Activated CD4-positive, alpha-beta T cell treated with anti-CD3 and anti-CD28 coated beads for 24 hours (primary cell): ENCODE results near the gene KRT1.

Source experiments
- DNase-seq, 2 donors: peaks; one replicate each; pipeline ENCODE4 v3.0.0-alpha.2; 2020; ENCODE audit warnings: low read depth in 2 of 2

The KRT1 gene

DNA sequence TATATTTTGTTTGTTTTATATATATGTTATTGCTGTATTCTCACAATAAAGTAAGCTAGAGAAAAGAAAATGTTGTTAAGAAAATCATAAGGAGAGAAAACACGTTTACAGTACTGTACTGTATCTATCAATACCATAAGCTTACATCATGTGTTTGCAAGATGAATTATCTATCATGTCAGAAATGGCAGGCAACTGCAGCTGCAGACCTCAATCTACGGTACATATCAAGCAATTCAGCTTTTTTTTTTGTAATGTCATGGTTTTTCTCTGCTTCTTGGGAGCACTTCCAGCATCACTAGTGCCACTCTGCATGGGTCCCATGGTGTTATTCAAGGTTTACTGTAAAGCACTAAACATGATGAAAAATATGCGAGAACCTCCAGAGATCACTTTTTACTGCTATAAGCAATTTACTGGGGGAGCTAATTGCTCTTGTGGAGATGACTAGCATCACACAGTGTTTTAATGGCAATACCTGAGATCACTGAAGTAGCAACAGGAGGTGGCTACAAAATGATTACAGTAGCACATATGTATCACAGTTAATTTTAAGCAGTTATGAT, 19.2 kb downstream of the KRT1 start:
- no peak for DNase-seq

DNA sequence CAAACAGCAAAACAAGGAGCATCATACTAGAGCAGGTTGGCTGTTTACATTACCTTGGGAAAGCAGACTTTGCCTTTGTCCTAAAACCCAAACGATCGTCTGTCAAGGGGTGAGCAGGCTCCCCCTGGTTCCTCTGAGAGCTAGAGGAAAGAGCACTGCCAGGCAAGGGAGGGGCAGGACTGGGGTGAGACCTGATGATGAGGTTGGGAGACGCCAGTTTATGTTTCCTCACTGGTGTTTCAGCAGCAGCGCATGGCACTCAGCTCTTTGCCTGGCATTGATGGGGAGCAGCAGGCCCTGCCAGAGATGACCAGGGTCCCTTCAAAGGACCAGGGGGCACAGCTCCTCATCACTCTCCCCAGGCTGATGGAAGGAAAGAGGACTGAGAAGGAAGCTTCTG, 20.3 kb downstream of the KRT1 start:
- DNase-seq, result no peak

DNA sequence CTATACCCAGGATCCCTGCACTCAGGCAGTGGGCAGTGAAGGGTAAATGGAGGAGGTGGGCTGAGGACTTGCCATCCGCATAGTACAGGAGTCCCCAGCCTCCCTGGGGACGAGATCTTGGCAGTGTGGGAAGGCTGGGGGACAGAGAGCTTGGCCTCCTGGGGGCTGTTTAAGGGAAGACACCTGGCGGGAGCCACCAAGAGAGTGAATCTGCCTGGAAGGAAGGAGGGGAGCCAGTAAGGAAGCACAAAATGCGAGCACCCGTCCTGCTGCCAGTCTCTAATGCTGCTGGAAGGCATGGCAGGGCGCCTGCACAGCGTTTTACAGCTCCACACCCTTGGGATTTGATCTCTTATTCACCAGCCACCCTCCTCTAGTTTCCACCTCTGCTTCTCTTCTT, 20.8 kb downstream of the KRT1 start:
- no peak for DNase-seq

DNA sequence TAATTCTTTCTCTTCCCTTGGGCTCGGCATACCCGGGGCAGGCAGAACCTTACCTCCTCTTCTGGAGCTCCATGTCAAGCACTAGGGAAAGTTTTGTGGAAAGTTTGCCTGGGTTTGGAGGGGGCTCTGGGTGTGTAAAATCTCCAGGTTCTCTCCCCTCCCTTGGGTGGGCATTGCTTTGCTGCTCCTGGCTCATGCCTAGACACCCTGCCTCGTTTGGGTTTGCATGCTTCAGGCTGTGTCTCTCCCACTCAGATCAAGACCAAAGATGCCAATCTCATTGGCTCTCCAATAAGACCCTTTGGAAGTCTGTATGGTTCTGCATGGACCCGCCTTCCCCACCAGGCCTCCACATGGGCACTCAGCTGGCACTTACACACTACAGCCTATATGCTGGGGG, 22.0 kb downstream of the KRT1 start:
- DNase-seq, result no peak

DNA sequence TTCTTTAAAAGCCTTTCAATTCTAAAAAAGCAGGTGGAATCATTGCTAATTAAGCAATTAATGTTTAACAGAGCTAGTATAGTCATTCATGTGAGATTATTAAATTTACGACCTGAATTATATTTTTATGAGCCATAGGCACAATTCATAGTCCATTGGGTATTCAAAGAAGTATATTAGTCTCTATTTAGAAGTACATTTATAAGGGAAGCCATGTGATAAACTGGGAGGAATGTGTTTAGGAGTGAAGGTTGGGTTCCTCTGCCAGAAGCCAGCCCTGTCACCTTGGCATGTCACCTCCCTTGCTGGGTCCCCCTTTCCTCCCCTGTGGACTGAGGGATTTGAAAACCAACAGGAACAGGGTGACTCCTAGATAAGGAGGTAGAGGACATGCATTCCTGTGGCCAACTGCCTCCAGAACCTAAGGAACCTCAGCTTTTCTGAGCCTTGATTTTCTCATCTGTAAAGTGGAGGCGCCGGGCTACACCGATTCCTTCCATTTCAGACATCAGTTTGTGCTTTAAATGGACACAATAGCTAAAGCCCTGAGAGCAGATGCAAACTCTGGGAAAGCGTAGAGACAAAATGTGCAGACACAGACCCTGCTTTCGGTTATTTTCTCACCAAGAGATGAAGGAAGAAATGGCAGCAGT, 22.8 kb downstream of the KRT1 start:
- DNase-seq, result no peak

DNA sequence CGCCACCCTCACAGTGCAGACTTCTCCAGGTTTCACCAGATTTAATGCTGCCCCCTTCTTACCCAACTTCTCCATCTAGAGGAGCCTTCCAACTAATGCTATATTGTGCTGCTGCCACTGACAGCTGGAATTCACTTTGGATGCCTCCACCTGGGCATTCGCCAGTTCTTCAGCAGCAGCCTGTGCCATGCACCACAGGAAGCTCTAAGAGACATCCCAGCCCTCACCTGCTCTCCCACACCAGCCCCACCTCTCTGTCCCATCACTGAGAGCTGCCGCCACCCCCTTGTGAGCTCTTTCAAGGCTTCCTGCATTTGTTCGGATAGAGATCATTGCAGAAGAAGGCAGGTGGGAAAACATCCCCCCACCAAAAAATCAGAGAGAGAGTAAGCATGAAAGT, 23.6 kb downstream of the KRT1 start:
- no peak for DNase-seq

DNA sequence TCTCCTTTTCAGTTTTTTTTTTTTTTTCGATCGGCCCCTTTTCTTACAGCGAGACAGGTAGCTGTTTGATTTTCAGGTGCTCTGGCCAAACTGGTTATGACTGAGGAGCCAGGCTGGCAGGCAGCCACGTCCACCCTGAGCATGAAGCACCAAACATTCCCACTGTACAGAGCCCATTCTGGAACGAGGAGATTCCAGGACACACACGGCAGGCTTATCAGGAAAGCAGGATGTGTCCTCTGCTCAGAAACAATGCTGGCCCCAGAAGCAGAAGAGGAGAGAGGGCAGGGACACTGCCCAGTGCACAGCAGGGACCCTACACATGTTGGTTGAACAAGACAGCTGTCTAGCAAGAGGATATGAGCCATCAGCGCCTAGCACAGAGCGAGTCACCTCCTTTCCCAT, 24.5 kb downstream of the KRT1 start:
- DNase-seq, result no peak

DNA sequence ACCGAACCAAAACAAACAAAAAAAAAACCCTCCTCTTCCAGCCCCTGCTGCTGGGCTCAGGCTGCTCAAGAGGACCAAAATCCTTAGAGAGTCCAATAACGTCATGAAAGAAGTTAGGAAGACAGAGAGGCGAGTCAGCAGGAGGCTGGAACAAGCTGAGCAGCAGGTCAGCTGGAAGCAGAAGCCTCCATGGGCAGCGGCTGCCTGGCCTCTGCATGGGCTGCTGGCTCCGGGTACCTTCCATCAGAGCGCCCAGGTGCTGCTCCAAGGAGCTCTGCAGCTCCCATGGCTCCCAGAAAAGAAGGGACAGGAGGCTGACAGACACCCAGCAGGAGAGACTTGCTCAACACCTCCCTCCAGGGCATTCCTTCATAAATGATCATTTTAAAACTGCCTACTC, 25.0 kb downstream of the KRT1 start:
- no peak for DNase-seq

DNA sequence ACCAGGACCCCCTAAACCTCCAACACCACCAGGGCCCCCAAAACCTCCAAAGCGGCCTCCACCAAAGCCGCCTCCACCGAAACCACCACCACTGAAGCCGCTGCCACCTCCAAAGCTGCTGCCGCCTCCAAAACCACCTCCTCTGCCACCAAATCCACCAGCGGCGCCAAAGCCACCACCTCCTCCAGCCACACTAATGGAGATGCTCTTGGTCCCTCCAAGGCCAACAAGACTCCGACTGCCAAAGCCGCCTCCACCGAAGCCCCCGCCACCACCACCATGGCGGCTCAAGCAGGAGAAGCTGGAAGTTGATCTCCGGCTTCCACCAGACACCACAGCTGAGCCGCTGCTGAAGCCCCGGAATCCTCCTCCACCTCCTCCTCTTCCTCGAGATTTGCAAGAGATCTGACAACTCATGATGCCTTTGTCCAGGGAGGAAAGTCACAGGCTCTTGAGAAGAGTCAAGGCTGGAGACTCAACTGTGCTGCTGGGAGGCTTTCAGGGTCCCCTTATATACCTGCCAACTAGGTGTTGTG, 28.4 kb downstream of the KRT1 start, which contains the start of gene KRT2:
Gene KRT2 (minus strand): TSS at position 486 of the 536 bp plus-strand sequence. CDS start 69 bp downstream, at position 417.
- no peak for DNase-seq

DNA sequence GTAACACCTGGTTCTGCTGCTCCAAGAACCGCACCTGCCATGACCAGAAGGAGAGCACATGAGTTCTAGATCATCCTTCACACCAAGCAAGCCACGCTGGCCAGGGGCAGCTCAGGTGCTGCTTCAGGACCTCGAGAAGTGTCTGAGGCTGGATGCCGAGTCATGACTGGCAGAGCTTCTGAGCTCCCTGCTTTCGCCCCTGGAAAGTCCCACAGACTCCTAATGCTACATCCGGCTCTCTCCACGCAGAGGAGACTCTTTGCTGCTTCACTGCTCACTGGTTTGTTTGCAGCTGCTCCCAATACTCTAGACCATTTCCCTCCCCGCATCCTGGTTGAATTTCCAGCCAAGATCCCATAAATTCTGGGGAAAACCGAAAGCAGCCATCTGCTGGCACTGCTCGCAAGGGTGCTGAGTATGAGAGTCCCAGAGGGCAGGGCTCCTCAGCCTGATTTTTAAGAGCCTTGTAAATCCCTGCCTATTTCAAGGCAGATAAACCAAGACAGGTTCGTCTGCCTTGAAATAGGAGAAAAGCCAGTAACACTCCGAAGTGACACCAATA, 29.6 kb downstream of the KRT1 start:
- DNase-seq, result no peak

DNA sequence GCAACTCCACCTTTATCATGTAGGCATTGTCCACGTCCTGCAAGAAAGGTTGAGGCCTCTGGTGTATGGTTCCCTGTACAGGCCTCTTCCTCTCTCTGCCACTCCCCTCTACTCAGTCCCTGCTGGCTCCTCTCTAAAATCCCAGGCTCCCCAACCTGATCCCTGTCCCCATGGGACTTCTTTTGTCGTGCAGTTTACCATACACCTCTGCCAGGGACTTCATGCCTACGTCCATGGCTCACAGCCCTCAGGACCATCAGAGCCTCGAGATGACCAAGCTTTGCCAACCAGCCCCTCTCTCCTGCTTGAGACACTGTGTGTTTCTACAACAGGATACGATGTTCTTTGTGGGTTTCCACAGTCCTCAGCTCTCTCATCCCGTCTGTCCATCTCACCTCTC, 31.1 kb downstream of the KRT1 start:
- DNase-seq, result no peak

DNA sequence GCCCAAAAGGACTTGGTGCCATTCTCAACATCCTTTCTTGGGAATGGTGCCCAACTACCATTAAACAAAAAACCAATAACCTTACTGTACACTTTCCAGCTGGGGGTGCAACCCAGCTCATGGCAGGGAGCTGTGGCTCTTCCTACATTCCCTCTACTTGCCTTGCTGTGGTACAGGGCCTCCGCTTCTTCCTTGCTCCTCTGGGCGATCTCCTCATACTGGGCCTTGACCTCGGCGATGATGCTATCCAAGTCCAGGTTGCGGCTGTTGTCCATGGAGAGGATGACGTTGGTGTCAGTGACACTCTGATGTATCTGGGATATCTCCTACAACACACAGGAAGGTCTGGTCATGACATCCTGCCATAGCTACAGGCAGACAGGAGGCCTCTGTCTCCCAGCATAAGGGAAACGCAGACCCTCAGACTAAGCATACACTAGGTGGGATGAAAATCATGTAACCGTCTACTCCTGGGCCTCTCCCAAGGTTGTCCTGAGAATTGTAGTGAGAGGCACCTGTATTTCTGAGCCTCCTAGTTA, 32.1 kb downstream of the KRT1 start:
- DNase-seq, result no peak

DNA sequence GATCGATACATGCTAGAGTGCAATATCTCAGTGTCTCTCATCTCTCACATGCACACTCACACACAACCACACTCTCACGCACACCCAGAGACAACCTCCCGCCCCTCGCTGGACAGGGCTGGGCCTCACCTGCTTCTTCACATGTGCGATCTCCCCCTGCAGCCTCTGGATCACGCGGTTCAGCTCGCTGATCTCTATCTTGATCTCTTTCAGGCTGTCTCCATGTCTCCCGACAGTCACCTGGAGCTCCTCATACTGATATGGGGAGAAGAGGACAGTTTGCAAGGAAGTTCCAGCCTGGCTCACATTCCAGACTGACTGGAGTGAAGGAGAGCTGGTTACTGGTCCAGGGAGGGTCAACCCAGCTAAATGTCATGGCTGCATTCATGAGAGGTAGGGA, 32.6 kb downstream of the KRT1 start:
- no peak for DNase-seq

DNA sequence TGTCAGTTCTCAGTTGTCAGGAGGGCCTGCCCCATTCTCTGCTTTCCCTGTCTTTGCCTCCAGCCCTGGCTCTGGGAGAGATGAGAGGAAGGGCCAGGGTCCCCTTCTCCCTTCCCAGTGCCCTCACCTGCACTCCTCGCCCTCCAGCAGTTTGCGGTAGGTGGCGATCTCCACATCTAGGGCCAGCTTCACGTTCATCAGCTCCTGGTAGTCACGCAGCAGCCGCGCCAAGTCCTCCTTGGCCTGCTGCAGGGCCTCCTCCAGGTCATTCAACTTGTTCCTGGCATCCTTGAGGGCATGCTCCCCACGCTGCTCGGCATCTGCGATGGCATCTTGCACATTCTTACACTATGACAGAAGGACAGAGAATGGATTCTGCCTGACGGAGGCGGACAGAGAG, 33.6 kb downstream of the KRT1 start:
- no peak for DNase-seq

DNA sequence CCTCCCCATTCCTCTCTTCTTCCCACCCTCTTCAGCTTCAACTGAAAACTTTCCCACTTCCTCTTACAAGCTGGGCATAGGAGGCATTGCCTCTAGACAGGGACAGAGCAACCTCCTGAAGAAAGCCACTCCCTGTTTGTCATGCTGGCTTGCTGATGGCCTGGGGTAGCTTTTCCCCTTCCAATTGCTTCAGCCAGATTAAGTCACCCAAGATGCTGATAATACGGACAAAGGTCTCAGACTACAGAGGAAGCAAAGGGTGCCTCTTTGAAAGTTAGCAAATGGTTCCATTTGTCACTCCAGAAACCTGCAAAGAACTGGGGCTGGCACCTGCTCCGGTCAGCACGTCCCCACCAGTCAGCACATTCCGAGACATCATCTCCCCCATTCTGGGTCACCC, 34.2 kb downstream of the KRT1 start:
- no peak for DNase-seq

DNA sequence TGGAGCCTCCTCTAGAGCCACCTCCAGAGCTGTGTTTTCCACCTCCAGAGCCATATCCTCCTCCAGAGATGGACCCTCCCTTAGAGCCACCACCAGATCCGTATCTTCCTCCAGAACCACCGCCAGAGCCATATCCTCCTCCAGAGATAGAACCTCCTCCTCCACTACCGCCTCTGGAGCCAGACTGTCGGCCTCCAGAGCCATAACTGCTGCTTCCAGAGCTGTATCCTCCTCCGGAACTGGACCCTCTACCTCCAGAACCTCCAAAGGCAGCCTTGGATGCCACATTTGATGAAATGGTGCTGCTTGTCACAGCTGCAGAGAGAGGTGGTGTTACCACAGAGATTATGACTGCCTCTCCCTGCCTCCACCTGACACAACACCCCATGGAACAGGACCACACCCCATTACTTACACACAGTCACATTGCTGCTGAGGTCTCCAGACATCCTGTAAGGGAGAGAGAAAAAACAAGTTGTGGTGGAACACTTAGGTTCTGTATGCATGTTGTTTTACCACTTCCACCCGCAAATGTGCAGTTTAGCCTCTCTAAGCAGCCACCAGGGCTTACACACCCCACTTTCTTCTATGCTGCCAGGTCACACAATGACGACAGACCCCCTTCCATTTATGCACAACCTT, 35.0 kb downstream of the KRT1 start:
- DNase-seq, result no peak

DNA sequence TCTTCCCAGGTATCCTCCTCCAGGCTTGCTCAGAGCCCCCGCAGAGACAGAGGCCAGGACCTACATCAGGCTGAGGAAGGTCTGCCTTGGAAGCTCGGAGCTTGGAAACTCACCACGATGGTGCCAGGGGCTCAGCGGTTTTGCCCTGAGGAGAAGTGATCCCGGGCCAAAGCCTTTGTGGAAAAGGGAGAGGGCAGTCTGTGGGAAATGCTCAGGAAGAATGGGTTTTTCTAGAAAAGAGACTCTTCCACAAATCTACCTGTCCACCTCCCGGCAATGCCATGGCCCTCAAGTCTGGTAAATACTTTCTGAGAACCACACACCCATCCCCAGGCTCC, 36.2 kb downstream of the KRT1 start:
- no peak for DNase-seq

DNA sequence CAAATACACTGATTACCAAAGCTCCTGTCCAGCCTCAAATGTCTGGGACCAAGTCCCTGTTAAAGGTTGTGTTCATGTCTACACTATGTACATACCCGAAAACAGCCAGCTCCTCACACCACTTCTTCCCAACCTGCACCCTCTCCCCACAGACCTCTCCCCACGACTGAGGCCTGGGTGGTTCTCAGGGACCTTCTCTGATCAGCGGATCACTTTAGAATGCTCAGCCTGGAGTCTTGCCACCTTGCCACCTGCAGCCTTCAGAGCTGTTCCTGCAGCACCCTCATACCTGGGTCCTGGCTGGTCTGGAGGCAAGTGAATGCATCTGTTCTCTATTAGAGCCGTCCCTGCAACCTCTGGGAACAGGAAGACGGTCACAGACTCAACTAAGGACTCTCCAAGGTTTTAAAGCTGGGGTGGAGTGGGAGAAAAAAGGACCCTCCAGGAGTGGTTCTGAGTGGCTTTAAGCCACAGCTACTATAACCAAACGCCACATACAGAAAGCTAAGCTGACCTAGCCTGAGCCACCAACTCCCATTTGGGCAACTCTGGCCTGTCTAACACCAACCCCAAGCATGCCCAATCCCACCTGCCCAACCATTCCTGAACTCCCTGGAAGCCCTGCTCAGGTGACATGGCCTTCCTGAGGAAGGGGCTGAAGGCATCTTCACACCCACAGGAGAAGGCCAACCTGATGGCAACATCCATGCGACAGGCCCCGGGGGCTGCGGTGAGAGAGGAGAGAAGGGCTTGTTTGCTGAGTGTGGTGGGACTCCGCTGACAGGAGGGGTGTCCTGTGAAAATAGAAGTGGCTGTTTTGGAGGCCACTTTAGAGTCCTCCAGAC, 36.8 kb downstream of the KRT1 start:
- DNase-seq, result no peak

DNA sequence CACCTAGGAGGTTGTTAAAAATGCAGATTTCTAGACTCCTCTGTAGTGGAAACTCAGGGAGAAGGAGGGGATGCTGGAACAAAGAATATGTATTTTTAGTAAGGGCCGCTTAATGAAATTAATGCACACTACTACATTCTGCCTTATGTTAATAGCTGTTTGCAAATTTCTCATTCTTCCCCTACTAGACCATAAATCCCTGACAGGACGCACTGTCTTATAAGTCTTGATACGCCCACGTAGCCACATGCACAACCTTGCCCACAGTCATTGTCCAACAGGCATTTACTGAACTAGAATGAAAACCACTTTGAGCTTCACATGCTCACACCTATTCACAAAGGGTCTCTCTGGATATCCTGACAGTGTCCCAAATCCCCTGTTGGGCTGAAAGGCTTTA, 38.7 kb downstream of the KRT1 start:
- no peak for DNase-seq

DNA sequence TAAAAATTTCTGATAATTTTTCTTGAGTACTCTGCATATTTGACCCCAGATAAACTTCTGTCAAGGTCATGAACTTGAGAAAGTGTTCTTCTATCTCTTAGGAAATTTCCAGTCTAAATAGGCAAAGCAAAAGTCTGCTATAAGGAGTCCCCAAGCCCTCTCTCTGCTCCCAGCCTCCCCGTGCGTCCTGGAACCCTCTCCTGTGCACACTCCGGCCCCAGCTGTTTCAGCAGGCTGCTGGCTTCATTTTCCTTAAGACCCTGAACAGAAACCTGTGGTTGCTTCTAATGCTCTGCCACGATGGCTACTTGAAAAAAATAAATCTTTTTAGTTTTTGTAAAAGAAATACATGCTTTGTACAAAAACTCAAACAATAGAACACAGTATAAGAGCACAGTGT, 42.9 kb downstream of the KRT1 start:
- DNase-seq, result no peak

DNA sequence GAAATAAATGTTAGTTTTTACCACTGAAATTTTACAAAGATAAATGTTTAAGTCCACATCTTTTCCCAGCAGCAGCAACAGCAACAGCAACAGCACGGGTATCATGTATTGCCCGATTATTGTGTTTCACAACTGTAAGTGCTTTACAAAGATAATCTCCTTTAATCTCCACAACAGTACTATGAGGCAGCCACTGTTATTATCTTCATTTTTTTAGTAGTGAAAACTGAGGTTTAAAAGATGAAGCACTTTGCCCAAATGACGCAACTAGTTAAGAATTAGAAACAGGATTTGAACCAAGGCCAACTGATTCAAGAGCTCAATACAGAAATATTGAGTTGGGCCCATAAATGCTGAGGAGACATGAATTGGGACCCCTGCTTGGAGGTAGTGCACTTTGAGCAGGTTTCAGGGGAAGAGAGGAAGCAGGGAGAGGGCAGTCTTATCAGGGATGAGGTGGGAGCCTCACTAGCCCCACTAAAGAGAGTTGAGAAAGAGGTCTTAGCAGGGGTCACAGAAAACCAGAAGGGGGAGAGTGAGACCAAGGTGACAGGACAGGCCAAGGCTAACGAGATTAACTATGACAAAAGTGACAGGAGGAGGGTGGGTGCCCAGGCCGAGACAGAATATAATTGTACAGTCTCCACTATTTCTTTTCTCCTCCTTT, 43.5 kb downstream of the KRT1 start:
- DNase-seq, result no peak
